ENCODE measurements around the gene TCF25.

Gene TCF25

GRCh38 chr16:89881368-89881730 lies 8.0 kb downstream of the TCF25 start:
- no peak for DNase-seq

DNA sequence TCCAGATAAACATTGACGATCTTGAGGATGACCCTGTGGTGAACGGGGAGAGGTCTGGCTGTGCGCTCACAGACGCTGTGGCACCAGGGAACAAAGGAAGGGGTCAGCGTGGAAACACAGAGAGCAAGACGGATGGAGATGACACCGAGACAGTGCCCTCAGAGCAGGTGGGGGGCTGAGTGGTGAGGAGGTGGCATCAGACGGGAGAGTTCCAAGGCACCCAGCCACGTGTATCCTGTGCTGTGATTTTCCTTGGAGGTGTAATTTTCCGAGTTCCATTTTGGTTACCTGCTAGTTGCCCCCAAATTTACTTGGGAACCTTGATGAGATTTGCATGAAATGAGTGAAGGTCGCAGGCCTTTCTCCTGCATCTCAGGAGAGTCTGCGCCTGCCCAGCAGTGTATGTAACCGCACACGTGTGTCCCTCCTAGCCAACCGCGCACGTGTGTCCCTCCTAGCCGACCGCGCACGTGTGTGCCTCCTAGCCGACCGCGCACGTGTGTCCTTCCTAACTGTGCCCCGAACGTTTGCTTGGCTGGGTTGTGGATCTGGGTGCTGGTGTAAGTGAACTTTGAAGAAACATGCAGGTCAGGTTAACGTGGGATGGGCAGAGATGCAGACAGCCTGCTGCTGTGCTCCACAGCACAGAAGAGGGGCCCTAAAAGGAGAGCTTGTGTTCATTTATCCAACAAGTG lies 10.1 kb downstream of the TCF25 start:
- DNase-seq: no peak

- DNase-seq: no peak
Observed at GRCh38 chr16:89884041-89884421, 10.6 kb downstream of the TCF25 start.

- DNase-seq: no peak
Observed at GRCh38 chr16:89887243-89887642, 13.9 kb downstream of the TCF25 start.

GRCh38 chr16:89890200-89890599 lies 16.8 kb downstream of the TCF25 start:
- peak; percentile 38 for DNase-seq

GRCh38 chr16:89890886-89891657 lies 17.7 kb downstream of the TCF25 start:
- DNase-seq: no peak

- DNase-seq: no peak
Observed at GRCh38 chr16:89892055-89892630, 18.8 kb downstream of the TCF25 start.

DNA sequence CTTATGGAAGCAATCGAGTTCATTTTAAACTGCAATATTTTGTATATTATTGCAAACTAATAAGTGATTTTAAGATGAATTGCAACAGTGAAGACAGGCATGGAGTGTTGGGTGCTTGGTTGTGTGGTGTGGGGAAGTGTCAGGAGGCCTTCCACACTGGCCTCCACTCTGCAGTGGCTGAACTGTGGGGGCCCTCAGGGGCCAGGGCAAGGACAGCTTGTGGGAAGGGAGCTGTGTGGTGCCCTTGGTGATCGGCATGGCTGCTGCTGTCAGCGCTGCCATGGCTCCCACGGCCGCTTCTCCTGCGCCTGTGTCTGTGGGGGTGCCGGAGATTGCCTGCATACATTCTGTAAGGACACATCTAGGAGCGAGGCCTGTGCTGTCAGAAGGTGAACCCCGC lies 19.2 kb downstream of the TCF25 start:
- no peak for DNase-seq

GRCh38 chr16:89893642-89894548 lies 20.5 kb downstream of the TCF25 start:
- no peak for DNase-seq

- DNase-seq: no peak
Observed at GRCh38 chr16:89895482-89896250, 22.3 kb downstream of the TCF25 start.

- DNase-seq: no peak
Observed at GRCh38 chr16:89897204-89897603, 23.8 kb downstream of the TCF25 start.

DNA sequence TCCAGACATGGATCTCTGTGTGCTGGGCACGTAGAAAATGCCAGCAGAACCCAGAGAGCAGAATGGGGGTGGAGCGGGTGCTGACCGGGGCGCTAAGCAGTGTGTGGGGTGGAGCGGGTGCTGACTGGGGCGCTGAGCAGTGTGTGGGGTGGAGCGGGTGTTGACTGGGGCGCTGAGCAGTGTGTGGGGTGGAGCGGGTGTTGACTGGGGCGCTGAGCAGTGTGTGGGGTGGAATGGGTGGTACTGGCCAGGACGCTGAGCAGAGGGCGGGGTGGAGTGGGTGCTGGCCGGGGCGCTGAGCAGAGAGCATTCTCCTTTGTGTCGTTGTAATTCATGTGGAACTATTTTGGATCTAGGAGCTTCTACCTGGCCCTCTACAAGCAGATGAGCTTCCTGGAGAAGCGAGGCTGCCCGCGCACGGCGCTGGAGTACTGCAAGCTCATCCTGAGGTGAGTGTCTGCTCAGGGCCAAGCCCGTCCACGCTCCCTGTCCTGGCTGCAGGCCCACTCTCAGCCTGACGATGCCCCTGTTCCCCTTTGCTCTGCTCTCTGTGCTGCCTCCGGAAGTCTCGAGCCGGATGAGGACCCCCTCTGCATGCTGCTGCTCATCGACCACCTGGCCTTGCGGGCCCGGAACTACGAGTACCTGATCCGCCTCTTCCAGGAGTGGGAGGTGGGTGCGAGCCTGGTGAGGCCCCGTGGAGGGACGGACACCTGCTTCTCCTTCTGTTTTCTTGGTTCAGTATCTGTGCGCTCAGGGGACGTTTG lies 25.0 kb downstream of the TCF25 start:
- no peak for DNase-seq

DNA sequence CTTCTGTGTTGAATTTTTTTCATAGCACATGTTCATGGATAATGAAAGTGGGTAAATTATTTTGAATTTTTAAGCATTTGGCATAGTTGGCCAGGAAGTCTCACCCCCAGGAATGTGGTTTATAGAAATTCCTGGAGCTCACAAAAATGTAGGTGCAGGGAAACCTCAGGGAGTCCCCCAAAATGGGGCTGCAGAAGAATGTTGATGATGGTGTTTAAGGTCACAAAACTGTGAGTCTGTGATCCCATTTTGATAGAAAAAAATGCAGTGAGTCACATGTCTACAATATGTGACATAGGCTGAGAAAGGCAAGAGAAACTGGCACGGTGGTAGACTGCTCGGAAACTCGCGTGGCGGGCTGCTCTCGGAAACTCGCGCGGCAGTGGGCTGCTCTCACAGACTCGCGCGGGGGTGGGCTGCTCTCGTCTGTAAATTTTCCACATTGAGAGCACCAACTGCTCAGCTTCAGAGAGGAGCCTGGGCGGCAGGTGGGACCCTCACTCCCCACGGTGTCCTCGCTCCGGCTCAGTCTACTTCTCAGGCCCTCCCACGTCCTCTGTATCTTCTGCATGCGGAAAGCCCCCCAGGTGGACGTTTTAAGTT lies 26.6 kb downstream of the TCF25 start:
- DNase-seq: no peak

DNA sequence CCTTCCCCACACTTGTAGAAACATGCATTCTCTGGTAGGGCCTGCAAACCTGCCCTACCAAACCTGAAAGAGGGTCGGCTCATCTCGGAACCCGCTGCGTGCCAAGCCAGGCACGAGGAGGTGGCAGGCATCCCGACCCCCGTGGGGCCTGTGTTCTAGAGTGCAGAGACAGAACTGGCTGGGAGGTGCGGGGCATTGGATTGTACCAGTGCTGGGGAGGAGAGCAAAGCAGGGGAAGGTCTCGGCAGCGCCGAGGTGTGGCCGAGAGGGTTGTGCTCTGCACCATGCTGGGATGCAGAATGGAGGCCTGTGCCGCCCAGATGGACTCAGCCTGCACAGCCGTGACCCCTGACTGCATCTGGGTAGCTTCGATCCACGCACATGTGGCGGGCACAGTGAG lies 27.5 kb downstream of the TCF25 start:
- DNase-seq: no peak

DNA sequence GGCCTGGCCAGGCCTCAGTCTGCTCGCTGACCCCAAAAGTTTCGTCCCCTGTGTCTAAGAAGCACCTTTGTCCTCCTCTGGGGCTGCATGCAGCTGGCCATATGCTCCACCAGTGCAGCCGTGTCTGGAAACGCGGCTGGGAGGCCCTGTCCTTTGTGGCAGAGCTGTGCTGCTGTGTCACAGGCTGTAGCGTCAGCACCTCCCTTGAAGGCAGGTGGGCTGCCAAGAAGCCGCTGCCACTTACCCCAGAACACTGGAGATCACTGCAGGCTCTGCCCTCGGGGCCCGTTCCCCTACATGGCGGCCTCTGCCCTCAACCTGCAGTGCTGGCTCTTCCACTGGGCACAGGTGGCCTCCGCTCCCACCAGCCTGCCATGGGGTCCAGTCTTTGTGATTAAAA lies 29.6 kb downstream of the TCF25 start:
- no peak for DNase-seq

- DNase-seq: no peak
Observed at GRCh38 chr16:89903908-89904515, 30.6 kb downstream of the TCF25 start.

DNA sequence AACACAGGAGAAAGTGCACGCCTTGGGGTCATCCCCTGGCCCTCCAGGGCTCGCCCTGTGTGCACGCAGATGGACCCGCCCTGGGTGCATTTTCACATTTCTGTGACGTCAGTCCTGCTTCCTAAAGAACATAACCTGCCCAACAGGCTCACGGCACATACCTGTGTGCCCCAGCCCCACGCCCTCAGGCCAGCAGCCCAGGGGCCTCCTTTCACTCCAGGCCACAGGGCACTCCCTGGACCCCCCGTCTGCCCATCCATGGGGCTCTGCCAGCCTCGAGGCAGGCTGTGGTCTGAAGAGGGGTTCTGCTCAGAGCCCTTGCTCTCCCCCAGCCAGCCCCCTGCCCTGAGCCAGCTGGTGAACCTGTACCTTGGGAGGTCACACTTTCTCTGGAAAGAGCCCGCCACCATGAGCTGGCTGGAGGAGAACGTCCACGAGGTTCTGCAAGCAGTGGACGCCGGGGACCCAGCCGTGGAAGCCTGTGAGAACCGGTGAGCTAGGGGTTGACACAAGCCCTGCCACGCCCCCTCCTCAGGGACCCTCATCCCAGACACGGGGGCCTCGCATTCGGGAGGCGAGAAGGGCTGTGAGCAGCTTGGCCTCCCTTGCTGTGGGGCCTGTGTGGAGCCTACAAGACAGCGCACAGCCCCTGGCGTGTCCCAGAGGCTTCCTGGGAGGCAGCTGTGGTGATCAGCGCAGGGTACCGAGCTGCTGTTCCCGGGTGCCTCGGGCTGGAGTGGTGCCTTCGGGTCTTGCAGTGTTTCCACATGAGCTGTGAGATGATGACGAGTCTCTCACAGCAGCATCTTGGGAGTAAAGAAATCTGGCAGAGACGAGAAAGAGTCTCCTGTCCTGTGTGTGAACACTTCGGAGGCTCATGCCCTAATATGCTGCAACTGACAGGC lies 31.5 kb downstream of the TCF25 start:
- no peak for DNase-seq

GRCh38 chr16:89905511-89906139 lies 32.2 kb downstream of the TCF25 start:
- DNase-seq: no peak
